K562 (cell line): ENCODE results near the gene KRTAP10-9. TPM values are rescaled to one million over a fixed set of nuclear protein-coding genes. Genes with fewer than 3 reads are reported as not detected.
A peak's percentile ranks its signal among the peaks of the same experiment; 100 is the strongest.

Source experiments
- ATAC-seq: fragments of 200-7000 bp; cut with Tn5 transposase; 3 replicates; pipeline ENCODE4 v1.9.1; 2020; ENCODE audit warnings: moderate library complexity
- BruUV-seq: library from RNA; stranded (reverse); fragments of 400-500 nt; replicated peaks from 2 replicates; lab custom pipeline; 2021; lab: Mats Ljungman, UMichigan
- CTCF ChIA-PET: fragments of 300-600 bp; formaldehyde crosslinking; extraction: SDS; loops from one replicate; lab custom pipeline; 2021; ENCODE audit warnings: low intra/inter-chr PET ratio; lab: Yijun Ruan, JAX
- POLR2A ChIA-PET: fragments of 300-600, 350-650 bp; sonication (Branson Sonifier 250); formaldehyde crosslinking; extraction: SDS; loops from one replicate; lab custom pipeline; 2021; ENCODE audit warnings: antibody characterized with exemption, inconsistent platforms; lab: Yijun Ruan, JAX
- DNase-seq, 4 experiments: peaks; one replicate each; pipeline versions ENCODE4 v3.0.0 to v3.0.0-alpha.2; 2011 to 2018; ENCODE audit warnings: low spot score in 3 of 4, mixed read lengths in 3 of 4; ENCODE audit errors: extremely low read depth in 1 of 4
- FAIRE-seq: peaks from 2 replicates; lab custom pipeline; 2011; peaks lifted over from hg19 to GRCh38; lab: Jason Lieb, UNC
- H2AFZ ChIP-seq: 2 replicates; pipeline ENCODE4 v1.6.0; 2011; ENCODE audit warnings: low read depth, low read length, control low read depth, inconsistent platforms
- H3K27ac ChIP-seq: fragments of 200-600 bp; 3 replicates; pipeline ENCODE4 v1.8.0; 2011; ENCODE audit warnings: low read depth, mild to moderate bottlenecking, control low read depth, inconsistent platforms, low read length, moderate library complexity, mixed read lengths; ENCODE audit errors: extremely low read depth
- H3K27me3 ChIP-seq, 2 experiments: fragments of 300-600 bp in 1 of 2; 2 replicates in 1 of 2; 3 replicates in 1 of 2; pipeline versions ENCODE4 v1.6.0 to v1.8.0; 2011; ENCODE audit warnings: inconsistent platforms in 2 of 2, low read length in 2 of 2, mild to moderate bottlenecking in 1 of 2, mixed read lengths in 1 of 2, moderate library complexity in 1 of 2; ENCODE audit not compliant: control insufficient read depth in 2 of 2, insufficient read depth in 2 of 2
- H3K36me3 ChIP-seq: fragments of 300-600 bp; 3 replicates; pipeline ENCODE4 v1.8.0; 2011; ENCODE audit warnings: mild to moderate bottlenecking, low read length, inconsistent platforms; ENCODE audit not compliant: control insufficient read depth, insufficient read depth
- H3K4me1 ChIP-seq, 2 experiments: fragments of 200-600 bp in 1 of 2; replicated peaks in 1 of 2; 2 replicates in 1 of 2; 3 replicates in 1 of 2; pipeline versions ENCODE4 v1.5.1 to v1.8.0; 2011; ENCODE audit warnings: inconsistent platforms in 2 of 2, low read length in 2 of 2, mild to moderate bottlenecking in 1 of 2, mixed read lengths in 1 of 2, moderate library complexity in 1 of 2; ENCODE audit not compliant: control insufficient read depth in 2 of 2, insufficient read depth in 2 of 2
- H3K4me2 ChIP-seq: 2 replicates; pipeline ENCODE4 v1.6.1; 2011; ENCODE audit warnings: low read length, control low read depth, inconsistent platforms, mixed read lengths; ENCODE audit not compliant: insufficient read depth
- H3K4me3 ChIP-seq: fragments of 200-600 bp; sonication (generic), shearing (Covaris generic); 2 replicates; pipeline ENCODE4 v1.5.1; 2016; ENCODE audit warnings: control low read depth, inconsistent platforms
- H3K79me2 ChIP-seq: fragments of 200-600 bp; 3 replicates; pipeline ENCODE4 v1.8.0; 2011; ENCODE audit warnings: low read length, inconsistent platforms; ENCODE audit not compliant: control insufficient read depth, insufficient read depth
- H3K9ac ChIP-seq, 2 experiments: 2 replicates each; pipeline versions ENCODE4 v1.6.0 to v1.6.1; 2011; ENCODE audit warnings: low read depth in 2 of 2, low read length in 2 of 2, control low read depth in 1 of 2, inconsistent platforms in 1 of 2, mild to moderate bottlenecking in 1 of 2, mixed read lengths in 1 of 2; ENCODE audit not compliant: insufficient read depth in 1 of 2
- H3K9me1 ChIP-seq: one replicate; pipeline ENCODE4 v1.6.0; 2011; ENCODE audit warnings: inconsistent platforms, mild to moderate bottlenecking, low read length, moderate library complexity; ENCODE audit not compliant: control insufficient read depth, insufficient read depth
- H3K9me3 ChIP-seq: replicated peaks from 2 replicates; pipeline ENCODE4 v1.5.1; 2011; ENCODE audit warnings: low read depth, low read length, inconsistent platforms; ENCODE audit not compliant: control insufficient read depth, insufficient read depth
- H4K20me1 ChIP-seq: replicated peaks from 2 replicates; pipeline ENCODE4 v1.6.1; 2011; ENCODE audit warnings: low read length, inconsistent platforms, mixed read lengths; ENCODE audit not compliant: control insufficient read depth, insufficient read depth
- ATF1 ChIP-seq, 2 experiments: fragments of 450-650 bp in 1 of 2; IDR thresholded peaks; 2 replicates each; pipeline ENCODE4 v1.6.1; 2016; ENCODE audit warnings: missing compliant biosample characterization in 1 of 2, missing genetic modification characterization in 1 of 2
- RNF219 ChIP-seq: fragments of 250-450 bp; sonication (Bioruptor Pico); IDR thresholded peaks from 2 replicates; pipeline ENCODE4 v1.5.0; 2022; ENCODE audit warnings: mild to moderate bottlenecking
- TARDBP ChIP-seq: fragments of 450-650 bp; IDR thresholded peaks from 2 replicates; pipeline ENCODE4 v1.6.1; 2016
- ZNF318 ChIP-seq, 2 experiments: fragments of 450-650 bp; IDR thresholded peaks; 2 replicates each; pipeline ENCODE4 v1.6.1; 2016; ENCODE audit warnings: mild to moderate bottlenecking in 2 of 2, borderline replicate concordance in 1 of 2, low read depth in 1 of 2, moderate library complexity in 1 of 2
- WGBS: fragments of 100-300 bp; shearing (Covaris generic); methylation state at CpG from one replicate; pipeline ENCODE4 v1.1.6; 2016; ENCODE audit warnings: low coverage, mixed read lengths; ENCODE audit not compliant: insufficient coverage; ENCODE audit errors: missing lambda C conversion rate; 5-methylcytosine and 5-hydroxymethylcytosine counted together
- in situ Hi-C: fragments of 300-500 bp; cut with MboI; formaldehyde crosslinking; loops from 4 replicates; pipeline ENCODE4 v1.15.0; 2018; ENCODE audit warnings: inconsistent platforms, mixed read lengths
- intact Hi-C: fragments of 100-400 bp; cut with micrococcal nuclease; formaldehyde crosslinking; loops from 2 replicates; pipeline ENCODE4 v1.14.2; 2022
- polyA plus RNA-seq, 8 experiments: library from polyadenylated mRNA; depleted of rRNA in 4 of 8; stranded (reverse) in 5 of 8; unstranded in 3 of 8; fragments of >200 nt; fragmentation: Nextera tagmentation in 2 of 8; fragmentation: Illumina TruSeq in 1 of 8; extraction: Ambion mirVana in 2 of 8; extraction: Trizol in 1 of 8; gene quantifications; 2 replicates each; pipeline versions ENCODE4 v1.2.1 to v1.2.3, GENCODE V29; 2011 to 2014; ENCODE audit warnings: inconsistent platforms in 1 of 8, missing spikeins in 1 of 8
- total RNA-seq, 7 experiments: library from RNA; depleted of rRNA in 6 of 7; stranded (reverse); fragments of >200 nt in 6 of 7; fragmentation: Illumina TruSeq in 2 of 7; extraction: Trizol in 2 of 7; gene quantifications; 2 replicates each; pipeline versions ENCODE4 v1.2.1 to v1.2.3, GENCODE V29; 2011 to 2021; ENCODE audit warnings: low replicate concordance in 1 of 7
- TF ChIP-seq, protein P1 (sequence below), 2 experiments: fragments of 150-350 bp in 1 of 2; IDR thresholded peaks; 2 replicates each; pipeline ENCODE4 v1.6.1; 2012 to 2016; ENCODE audit warnings: low read depth in 2 of 2, low read length in 2 of 2, mild to moderate bottlenecking in 1 of 2, moderate library complexity in 1 of 2
- TF ChIP-seq, protein P2 (sequence below): sonication (generic); formaldehyde crosslinking; IDR thresholded peaks from 2 replicates; pipeline ENCODE4 v1.8.0; 2022; ENCODE audit warnings: mild to moderate bottlenecking, missing genetic modification reagents

The KRTAP10-9 gene
- total and polyA plus RNA-seq, 9 of the 15 experiments (the other 6 are each of a cell fraction or from before 2014, with no cell fraction given) = not detected

DNA sequence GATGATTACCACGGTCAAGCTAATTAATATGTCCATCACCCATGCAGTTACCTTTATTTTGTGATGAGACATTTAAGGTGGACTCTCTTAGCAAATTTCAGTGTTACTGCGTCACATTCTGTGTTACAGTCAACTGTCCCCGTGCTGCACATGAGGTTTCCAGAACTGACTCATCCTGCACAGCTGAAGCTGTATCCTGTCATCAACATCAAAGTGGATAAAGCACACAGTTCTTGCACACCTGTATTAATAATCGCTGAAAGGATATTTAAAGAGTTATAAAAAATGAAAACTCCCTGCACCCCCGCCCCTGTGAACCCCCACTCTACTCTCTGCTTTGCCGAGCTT lies 43.1 kb upstream of the KRTAP10-9 start:
- FAIRE-seq = peak; percentile 35
- H4K20me1 ChIP-seq = no peaks in the 10 kb centered on the region
- in situ Hi-C loops (no loop called here), intact Hi-C loops (no loop called here)
- no peaks in the 10 kb centered on the region for H3K36me3 ChIP-seq
- no peak overlapping the region for H3K27ac ChIP-seq
- DNase-seq = no peak
- H3K9ac ChIP-seq = no peak overlapping the region
- H3K9me1 ChIP-seq = no peaks in the 10 kb centered on the region
- peaks cover 0 to 6% of the 10 kb centered on the region in 2 experiments; a peak in 1 of 5 replicates for H3K27me3 ChIP-seq
- no peak for ATAC-seq
- no peak overlapping the region for H3K4me2 ChIP-seq
- no peak overlapping the region for H2AFZ ChIP-seq
- no peaks in the 10 kb centered on the region for H3K79me2 ChIP-seq
- no TSS peak for BruUV-seq
- 1% methylated on average over 6 of the region's 6 CpGs for WGBS
- ChIA-PET POLR2A (interaction anchor here (0.8 to 1.3 kb wide), 2 partner anchors 11 to 94 kb away, joined by 4 to 5 read pairs; no protein-coding TSS in a partner anchor), CTCF (no interaction called here)
- peaks cover 3% of the 10 kb centered on the region; the same call in 1 of the 2 replicates for H3K9me3 ChIP-seq
- no peaks in the 10 kb centered on the region; a peak in 2 of 5 replicates for H3K4me1 ChIP-seq
- H3K4me3 ChIP-seq = no peak overlapping the region
- no peak for TF ChIP-seq ATF1 (CRISPR knock-in tag; IDR thresholded peaks at IDR 0.05)
- TF ChIP-seq ATF1 (tag; IDR thresholded peaks at IDR 0.05) = 0 out of 2 replicates have a peak, but pooled peaks have one; percentile 34
- TF ChIP-seq TARDBP = no peak
- TF ChIP-seq RNF219 (CRISPR knock-in tag) = no peak
- TF ChIP-seq ZNF318 (IDR thresholded peaks at IDR 0.05; ENCODE audit: borderline replicate concordance in 1 of 2, low read depth in 1 of 2) = no peak
- TF ChIP-seq, protein P1, sequence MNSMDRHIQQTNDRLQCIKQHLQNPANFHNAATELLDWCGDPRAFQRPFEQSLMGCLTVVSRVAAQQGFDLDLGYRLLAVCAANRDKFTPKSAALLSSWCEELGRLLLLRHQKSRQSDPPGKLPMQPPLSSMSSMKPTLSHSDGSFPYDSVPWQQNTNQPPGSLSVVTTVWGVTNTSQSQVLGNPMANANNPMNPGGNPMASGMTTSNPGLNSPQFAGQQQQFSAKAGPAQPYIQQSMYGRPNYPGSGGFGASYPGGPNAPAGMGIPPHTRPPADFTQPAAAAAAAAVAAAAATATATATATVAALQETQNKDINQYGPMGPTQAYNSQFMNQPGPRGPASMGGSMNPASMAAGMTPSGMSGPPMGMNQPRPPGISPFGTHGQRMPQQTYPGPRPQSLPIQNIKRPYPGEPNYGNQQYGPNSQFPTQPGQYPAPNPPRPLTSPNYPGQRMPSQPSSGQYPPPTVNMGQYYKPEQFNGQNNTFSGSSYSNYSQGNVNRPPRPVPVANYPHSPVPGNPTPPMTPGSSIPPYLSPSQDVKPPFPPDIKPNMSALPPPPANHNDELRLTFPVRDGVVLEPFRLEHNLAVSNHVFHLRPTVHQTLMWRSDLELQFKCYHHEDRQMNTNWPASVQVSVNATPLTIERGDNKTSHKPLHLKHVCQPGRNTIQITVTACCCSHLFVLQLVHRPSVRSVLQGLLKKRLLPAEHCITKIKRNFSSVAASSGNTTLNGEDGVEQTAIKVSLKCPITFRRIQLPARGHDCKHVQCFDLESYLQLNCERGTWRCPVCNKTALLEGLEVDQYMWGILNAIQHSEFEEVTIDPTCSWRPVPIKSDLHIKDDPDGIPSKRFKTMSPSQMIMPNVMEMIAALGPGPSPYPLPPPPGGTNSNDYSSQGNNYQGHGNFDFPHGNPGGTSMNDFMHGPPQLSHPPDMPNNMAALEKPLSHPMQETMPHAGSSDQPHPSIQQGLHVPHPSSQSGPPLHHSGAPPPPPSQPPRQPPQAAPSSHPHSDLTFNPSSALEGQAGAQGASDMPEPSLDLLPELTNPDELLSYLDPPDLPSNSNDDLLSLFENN (IDR thresholded peaks at IDR 0.05; ENCODE audit: low read depth in 2 of 2, low read length in 2 of 2) = no peak
- TF ChIP-seq, protein P2, sequence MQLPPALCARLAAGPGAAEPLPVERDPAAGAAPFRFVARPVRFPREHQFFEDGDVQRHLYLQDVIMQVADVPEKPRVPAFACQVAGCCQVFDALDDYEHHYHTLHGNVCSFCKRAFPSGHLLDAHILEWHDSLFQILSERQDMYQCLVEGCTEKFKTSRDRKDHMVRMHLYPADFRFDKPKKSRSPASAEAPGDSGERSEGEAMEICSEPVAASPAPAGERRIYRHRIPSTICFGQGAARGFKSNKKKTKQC (CRISPR knock-in tag) = no peak
